Brain pericyte (primary cell): ENCODE data around the gene ANO9.

Source experiments
- DNase-seq: peaks from one replicate; pipeline ENCODE4 v3.0.0-alpha.2; 2012; ENCODE audit warnings: low read depth, low spot score

The ANO9 gene

DNA sequence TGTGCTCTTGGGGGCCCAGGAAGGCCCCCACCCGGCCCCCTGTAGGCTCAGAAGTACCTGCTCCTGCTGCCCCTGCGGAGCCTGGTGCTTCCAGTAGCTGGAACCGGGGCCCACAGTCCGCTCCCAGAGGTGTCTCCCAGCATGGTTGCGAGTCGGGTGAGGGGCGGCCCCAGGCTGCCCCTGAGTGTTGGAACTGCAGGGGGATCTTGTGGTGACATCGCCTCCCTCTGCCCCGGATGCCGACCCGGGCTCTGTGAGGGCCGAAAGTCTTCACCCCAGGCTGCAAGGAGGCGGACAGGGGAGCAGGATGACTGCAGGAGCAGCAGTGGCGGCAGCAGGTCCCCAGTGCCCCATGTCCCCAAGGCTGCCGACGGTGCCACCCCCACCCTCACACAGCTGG, 57.3 kb downstream of the ANO9 start:
- DNase-seq, result no peak

DNA sequence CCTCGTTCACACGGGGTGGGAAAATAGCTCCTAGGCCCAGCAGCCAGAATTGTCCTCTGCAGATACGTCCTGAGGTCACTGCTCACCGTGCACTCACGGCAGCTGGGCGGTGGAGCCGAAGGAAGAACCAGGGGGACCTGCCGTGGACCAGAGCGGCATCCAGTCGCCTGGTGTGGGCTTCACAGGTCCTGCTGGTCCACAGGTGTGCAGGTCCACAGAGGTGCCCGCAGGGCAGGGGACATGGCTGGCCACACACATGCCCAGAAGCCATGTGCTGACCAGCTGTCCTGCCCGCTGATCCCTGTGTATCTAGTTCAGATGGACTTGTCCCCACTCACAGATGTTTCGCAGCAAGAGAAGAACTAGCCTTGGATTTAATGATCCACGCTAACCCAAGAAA, 58.4 kb downstream of the ANO9 start:
- no peak for DNase-seq

DNA sequence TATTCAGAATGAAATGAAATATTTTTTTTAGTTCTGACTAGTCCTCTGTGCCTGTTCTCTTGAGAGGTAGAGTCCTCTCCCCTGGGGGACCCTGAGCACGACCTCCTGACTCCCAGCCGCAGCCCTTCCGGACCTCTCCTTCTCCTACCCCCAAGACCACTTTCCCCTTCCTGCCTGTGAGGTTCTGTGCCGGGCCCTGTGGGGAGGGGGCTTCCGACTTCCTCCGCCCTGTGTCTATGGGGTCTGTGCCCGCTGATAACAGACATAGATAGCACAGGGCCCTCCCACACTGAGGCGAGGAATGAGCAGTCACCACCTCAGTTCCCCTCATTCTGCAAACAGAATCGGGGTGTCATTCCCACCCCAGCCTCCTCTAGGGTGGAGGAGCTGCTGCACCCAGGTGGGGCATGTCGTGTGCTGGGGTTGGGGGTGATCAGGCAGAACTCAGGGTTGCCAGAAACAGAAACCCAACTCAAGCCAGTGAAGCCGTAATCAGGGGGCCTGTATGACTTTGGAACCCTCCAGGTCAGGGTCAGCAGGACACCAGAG, 59.7 kb downstream of the ANO9 start:
- DNase-seq, result no peak

DNA sequence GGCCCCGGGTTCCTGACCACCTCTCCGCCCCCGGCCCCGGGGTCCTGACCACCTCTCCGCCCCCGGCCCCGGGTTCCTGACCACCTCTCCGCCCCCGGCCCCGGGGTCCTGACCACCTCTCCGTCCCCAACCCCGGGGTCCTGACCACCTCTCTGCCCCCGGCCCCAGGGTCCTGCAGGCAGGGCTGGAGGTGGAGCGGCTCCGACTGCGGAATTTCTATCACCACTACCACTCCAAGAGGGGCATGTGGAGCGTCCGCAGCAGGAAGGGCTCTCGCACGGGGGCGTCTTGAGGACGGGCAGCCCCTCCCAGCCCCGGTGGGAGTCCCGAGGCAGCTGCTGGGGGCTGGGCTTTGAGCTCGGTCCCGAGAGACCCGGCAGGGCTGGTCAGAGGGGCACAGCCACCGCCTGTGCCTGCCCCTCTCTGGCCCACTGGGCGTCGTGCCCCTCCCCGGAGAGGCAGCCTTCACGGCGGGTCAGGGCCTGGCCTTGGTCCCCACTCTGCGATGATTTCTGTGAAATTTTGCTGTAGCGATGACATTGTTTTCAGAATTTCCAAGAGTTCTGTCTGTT, 60.2 kb downstream of the ANO9 start:
- DNase-seq, result no peak

DNA sequence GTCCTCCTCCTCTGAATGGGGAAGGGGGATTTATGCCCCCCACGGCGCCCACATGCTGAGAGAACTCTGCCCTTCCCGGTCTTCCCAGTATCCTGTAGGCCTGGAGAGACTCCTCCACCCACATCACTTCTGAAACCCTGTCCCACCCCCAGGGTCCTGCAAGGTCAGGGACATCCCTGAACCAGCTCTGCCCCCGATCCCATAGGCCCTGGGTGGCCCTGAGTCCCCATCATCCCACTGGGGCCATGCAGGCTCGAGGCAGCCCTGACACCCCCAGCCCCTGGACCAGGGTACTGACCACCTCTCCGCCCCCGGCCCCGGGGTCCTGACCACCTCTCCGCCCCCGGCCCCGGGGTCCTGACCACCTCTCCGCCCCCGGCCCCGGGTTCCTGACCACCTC, 60.8 kb downstream of the ANO9 start:
- no peak for DNase-seq

DNA sequence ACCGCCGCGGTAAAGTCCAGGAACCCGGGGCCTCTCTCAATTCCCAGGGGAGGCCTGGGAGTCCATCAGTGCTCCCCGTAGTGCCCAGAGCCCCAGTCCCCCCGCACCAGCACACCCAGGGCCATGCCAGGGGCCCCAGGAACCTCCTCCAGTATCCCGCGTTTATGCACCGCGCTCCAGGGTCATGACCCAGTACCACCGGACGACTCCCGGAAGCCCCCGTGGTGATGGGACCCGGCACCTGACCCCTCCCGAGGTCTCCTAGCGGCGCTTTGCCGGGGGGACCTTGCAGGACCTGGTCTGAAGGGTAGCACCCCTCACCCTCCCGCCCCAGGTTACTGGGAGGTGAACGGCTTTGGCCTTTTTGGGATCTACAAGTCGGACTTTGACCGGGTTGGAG, 61.3 kb downstream of the ANO9 start:
- no peak for DNase-seq

DNA sequence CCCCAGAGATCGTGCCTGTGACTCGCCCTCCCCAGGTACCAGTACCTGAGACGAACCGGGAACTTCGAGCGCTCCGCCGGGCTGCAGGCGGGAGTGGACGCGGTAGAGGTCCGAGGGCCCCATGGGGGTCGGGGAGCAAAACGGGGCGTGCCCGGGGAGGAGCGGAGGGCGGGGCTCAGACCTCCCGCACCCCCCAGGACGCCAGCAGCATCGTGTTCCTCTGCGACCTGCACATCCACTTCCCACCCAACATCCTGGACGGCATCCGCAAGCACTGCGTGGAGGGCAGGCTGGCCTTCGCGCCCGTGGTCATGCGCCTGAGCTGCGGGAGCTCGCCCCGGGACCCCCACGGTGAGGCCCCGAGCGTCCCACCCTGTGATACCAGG, 61.7 kb downstream of the ANO9 start:
- DNase-seq, result no peak

DNA sequence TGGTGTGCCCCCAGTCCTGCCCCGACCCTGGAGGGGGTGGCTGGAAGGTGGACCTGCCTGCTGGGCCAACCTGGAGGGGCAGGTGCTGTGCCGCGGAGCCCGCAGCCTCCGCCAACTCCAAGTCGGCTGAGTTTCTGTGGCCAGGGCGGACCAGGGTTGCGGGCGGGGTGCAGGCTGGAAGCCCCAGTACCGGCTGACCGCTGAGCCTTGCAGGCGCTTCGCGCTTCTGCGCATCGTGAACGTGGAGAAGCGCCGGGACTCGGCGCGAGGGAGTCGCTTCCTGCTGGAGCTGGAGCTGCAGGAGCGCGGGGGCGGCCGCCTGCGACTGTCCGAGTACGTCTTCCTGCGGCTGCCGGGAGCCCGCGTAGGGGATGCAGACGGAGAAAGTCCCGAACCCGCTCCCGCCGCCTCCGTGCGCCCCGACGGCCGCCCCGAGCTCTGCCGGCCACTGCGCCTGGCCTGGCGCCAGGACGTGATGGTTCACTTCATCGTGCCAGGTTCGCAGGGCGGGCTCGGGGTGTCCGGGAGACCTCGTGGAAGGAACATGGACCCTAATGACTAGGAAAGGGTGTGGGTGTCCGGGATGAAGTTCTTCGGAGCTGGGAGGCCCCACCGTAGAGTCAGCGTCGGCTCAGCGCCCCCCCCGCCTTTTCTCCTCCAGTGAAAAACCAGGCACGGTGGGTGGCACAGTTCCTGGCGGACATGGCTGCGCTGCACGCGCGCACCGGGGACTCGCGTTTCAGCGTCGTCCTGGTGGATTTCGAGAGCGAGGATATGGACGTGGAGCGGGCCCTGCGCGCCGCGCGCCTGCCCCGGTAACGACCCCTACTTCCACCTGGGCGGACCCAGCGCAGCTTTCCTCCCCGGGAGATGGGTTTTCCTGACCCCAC, 62.4 kb downstream of the ANO9 start:
- no peak for DNase-seq

DNA sequence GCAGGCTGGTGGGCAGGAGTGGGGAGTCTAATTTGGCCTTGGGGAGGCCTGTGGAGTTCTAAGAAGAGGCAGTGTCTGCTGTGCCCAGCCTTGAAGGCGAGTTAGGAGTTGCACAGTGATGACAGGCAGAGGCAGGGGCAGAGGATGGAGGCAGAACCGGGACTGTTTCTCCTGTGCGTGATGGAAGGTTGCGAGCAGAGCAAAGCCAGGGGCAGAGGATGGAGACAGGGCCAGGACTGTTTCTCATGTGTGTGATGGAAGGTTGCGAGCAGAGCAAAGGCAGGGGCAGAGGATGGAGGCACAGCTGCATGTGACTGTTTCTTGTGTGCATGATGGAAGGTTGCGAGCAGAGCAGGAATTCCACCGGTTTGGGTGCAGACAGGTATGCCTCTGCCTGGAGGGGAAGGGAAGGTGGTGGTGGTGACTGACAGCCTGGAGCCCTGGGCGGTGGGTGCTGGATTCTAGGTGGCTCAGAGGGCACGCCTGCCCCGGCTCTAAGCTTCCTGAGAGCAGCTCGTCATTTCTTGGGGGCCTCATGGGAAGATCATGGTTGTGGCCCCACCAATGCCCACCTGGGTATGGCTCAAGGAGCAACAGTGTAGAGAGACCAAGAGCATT, 63.8 kb downstream of the ANO9 start:
- DNase-seq, result no peak

DNA sequence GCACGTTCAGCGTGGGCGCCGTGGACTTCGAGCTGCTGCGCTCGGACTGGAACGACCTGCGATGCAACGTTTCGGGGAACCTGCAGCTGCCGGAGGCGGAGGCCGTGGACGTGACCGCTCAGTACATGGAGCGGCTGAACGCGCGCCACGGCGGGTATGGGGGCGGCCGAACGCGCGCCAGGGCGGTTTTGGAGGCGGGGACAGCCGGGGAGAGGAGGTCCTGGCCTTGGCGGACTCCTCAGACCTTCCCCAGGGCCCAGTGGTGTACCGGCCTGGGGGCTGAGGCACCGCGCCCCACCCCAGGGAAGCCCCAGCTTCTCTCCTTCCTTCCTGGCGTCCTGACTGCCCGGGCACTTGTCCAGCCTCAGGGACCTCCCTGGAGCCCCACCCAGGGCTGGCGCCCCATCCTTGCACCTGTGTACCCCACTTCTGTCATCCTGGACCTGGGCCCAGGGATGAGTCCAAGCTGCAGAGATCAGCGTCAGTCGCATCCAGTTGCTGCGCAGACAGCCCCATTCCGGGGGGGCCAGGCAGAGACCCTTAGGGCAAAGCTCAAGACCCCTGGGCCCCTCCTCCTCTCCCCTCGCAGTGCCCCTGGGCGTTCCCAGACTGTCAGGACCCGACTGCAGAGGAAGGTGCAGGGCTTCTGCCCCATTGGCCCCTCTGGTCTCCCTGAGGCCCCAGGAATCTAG, 64.5 kb downstream of the ANO9 start:
- no peak for DNase-seq

DNA sequence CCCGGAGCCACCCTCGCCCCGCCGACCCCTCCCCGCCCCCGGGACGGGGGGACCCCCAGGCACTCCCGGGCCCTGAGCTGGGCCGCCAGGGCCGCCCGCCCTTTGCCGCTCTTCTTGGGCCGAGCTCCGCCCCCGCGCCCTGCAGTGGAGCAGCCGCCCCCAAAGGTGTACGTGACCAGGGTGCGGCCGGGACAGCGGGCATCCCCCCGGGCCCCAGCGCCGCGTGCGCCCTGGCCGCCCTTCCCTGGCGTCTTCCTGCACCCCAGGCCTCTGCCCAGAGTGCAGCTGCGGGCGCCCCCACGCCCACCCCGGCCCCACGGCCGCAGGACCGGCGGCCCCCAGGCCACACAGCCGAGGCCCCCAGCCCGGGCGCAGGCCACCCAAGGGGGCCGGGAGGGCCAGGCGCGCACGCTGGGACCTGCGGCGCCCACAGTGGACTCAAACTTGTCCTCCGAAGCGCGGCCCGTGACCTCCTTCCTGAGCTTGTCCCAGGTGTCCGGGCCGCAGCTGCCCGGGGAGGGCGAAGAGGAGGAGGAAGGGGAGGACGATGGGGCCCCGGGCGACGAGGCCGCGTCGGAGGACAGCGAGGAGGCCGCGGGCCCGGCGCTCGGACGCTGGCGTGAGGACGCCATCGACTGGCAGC, 65.2 kb downstream of the ANO9 start:
- DNase-seq, result no peak

DNA sequence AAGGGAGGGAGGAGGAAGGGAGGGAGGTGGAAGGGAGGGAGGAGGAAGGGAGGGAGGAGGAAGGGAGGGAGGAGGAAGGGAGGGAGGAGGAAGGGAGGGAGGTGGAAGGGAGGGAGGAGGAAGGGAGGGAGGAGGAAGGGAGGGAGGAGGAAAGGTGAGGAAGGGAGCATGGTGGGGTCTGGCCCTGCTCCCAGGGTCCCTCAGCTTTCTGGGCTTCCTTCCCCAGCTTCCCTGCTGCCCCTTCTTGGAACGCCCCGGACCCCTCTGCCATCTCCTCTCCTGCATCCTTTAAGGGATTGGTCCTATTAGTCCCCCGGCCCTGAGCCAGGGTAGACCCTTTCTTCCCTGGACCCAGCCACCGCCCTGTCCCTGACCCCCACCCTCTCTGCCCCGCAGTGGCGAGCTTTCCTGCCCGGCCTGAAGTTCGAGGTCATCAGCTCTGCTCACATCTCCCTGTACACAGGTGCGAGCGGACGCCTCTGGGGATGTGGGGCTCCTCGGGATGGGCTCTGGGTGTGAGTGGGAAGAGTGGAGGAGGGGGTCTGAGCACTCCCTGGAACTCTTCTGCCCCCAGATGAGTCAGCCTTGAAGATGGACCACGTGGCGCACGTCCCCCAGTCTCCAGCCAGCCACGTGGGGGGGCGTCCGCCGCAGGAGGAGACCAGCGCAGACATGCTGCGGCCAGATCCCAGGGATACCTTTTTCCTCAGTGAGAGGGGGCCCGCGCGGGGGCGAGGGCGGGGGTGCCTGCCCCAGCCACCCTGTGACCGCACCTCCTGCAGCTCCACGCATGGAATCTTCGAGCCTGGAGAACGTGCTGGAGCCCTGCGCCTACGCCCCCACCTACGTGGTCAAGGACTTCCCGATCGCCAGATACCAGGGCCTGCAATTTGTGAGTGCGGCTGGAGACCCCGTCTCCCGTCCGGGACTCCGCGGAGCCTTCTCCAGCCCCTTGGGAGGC, 66.5 kb downstream of the ANO9 start:
- no peak for DNase-seq

DNA sequence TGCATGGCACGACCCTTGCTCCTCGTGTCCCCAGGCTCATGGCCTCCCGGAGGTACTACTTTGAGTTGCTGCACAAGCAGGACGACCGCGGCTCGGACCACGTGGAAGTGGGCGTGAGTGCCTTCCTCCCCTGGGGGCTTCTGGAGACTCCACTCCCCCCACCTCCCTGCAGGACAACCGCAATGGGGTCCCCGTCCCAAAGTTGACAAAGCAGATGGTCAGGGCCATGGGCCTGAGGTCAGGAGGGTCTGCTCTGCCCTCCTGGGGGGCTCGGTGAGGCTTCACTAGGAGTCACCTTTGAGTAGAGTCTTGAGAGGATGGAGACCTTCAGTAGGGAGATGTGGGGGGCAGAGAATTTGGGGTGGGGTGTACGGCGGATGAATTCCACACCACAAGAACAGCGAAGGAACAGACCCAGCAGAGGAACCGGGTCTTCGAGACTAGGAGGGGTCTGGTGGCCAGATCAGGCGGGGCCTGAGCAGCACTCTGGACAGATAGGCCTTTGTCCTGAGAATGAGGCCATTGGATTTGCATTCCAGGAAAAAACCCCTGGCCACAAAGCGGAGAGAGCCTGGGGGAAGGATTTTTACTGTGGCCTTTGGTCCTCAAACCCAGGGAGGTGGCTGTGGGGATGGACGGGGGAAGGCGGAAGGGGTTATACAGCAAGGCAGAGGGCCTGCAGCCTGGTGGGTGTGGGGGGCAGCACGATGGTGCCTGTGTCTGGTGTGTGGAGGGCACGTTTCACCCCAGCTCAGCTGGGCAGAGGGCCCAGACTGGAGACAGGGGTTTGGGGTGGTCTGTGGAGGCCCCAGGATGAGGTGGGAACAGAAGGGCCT, 67.9 kb downstream of the ANO9 start:
- no peak for DNase-seq

DNA sequence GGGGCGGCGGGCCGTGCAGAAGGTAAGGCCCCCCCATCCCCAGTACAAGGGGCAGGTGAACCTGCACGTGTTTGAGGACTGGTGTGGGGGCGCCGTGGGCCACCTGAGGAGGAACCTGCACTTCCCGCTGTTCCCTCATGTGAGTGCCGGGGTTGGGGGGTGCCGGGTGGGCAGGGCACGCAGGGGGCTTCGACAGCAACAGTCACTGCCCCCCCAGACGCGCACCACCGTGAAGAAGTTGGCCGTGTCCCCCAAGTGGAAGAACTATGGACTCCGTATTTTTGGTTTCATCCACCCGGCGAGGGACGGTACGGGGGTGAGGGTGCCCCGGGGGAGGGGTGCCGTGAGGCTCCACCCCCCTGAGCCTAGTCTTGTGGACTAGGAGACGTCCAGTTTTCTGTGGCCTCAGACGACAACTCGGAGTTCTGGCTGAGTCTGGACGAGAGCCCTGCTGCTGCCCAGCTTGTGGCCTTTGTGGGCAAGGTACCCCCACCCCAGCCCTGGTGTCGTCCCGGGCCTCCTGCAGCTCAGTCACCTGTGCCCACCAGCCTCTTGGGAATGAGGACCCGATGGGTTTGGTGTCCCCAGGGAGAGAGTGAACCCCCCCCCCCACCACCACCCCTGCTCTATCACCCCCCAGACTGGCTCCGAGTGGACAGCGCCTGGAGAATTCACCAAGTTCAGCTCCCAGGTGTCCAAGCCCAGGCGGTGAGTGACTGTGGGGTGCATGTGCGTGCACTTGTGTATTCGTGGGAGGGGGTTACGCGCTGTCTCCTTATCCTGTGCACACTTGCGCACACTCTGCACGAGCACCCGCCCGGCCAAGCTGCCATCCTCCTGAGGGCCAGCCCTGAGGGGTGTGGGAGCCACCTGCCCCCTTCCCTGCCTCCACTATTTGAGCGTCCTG, 68.7 kb downstream of the ANO9 start:
- DNase-seq, result no peak

DNA sequence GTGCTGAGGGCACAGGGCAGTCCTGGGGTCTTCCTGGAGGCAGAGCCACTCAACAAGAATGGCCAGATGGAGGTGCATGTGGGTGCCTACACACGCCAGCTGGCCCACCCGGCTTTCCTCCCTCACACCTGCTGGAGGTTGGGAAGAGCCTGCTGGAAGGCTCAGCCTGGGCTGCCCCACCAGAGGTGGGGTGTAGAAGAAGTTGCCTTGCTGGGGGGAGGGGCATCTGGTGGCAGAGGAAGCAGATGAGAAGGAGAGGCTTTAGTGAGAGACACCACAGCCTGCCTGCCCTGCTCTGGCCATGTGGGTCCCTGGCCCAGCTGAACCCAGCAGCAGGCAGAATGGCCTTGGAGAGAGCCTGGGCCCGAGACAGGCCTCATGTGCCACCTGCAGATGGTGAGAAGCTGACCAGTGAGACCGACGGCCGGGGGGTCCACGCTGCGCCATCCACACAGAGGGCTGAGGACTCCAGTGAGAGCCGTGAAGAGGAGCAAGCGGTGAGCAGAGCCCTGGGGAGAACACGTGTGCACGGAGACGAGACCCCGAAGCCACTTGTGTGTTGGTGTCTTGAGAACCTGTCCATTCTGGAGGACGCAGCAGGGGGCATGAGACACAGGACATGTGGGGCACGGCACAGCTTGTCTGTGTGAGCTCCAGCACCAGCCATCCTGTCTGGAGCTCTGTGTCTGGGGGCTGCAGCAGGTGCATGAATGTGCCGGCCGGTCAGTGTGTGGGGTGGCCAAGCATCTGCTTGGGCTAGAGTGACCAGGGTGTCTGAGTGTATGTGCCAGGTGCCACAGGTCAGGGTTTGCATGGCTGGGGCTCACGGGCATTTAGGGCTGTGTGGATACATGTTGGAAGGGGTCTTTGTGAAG, 69.9 kb downstream of the ANO9 start:
- no peak for DNase-seq

DNA sequence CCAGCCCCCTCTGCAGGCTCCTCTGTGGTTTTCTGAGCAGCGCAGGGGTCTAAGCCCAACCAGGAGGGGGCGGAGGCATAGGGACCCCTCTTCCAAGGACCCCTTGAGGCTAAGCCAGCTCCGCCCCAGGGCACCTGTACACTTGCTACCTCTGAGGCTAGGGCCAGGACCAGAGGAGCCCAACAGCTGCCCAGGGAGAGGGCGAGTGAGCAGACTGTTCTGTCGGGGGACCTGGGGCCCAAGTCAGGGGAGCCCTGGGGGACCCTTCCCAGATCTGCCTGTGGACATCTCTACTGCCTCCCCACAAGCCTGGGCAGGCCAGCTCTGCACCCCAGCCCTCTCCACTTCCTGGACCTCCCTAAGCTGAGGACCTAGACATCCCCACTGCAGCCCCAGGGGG, 70.8 kb downstream of the ANO9 start:
- DNase-seq, result no peak
